DMS153 treated with DMSO at 0.1 percent for 48 hours (cell line): Measurements from ENCODE around the gene RNF41.

Experiments used
- DNase-seq: peaks from one replicate; lab custom pipeline; 2025; ENCODE audit not compliant: unreplicated experiment; lab: John Stamatoyannopoulos, UW

The RNF41 gene

GRCh38 chr12:56154246-56154771 is 67.4 kb downstream of the RNF41 start:
- DNase-seq = no peak

GRCh38 chr12:56153678-56154065 is 68.0 kb downstream of the RNF41 start:
- DNase-seq = no peak

GRCh38 chr12:56152756-56153677 is 68.7 kb downstream of the RNF41 start:
- DNase-seq = no peak
